ENCODE results near the gene FTO. TPM values are rescaled to one million over a fixed set of nuclear protein-coding genes. Genes with fewer than 3 reads are reported as not detected.

Gene FTO
- total RNA-seq, 4 donors from 2014 or later = 98.1 to 127 (median 109) TPM

DNA sequence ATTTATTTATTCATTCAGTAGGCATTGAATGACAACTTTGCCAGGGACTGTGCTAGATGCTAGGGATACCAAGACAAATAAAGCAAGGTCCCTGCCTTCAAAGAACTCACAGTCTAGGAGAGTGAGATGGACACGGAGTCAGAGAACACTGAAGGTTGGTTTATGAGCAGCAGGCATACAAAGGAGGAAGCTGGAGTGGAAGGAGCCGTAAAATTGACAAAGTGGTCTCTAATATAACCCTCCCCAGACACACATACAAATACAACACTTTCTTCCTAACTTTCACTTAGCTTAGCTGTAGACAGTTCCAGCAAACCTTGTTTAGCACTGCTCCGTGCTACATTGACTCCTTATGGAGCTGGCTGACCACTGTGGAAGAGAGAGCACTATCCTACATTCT is 353.0 kb downstream of the FTO start:
- Histone ChIP-seq H3K4me3 (no peak overlapping the region), H3K9me3 (no peaks in the 10 kb centered on the region), H3K36me3 (peaks cover 0 to 17% (median 0%) of the 10 kb centered on the region in 3 donors), H3K27ac (no peak overlapping the region), H3K27me3 (no peaks in the 10 kb centered on the region), H3K4me1 (no peaks in the 10 kb centered on the region)
- no peak for DNase-seq (ENCODE audit: low spot score in 2 of 2)
- WGBS, 2 donors = 89 to 91% methylated on average over 3 of the region's 3 CpGs
- TF ChIP-seq POLR2A (IDR thresholded peaks at IDR 0.05) = no peak
- TF ChIP-seq, protein P1, sequence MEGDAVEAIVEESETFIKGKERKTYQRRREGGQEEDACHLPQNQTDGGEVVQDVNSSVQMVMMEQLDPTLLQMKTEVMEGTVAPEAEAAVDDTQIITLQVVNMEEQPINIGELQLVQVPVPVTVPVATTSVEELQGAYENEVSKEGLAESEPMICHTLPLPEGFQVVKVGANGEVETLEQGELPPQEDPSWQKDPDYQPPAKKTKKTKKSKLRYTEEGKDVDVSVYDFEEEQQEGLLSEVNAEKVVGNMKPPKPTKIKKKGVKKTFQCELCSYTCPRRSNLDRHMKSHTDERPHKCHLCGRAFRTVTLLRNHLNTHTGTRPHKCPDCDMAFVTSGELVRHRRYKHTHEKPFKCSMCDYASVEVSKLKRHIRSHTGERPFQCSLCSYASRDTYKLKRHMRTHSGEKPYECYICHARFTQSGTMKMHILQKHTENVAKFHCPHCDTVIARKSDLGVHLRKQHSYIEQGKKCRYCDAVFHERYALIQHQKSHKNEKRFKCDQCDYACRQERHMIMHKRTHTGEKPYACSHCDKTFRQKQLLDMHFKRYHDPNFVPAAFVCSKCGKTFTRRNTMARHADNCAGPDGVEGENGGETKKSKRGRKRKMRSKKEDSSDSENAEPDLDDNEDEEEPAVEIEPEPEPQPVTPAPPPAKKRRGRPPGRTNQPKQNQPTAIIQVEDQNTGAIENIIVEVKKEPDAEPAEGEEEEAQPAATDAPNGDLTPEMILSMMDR (IDR thresholded peaks at IDR 0.05) = no peak
- TF ChIP-seq EP300 (IDR thresholded peaks at IDR 0.05) = no peak

DNA sequence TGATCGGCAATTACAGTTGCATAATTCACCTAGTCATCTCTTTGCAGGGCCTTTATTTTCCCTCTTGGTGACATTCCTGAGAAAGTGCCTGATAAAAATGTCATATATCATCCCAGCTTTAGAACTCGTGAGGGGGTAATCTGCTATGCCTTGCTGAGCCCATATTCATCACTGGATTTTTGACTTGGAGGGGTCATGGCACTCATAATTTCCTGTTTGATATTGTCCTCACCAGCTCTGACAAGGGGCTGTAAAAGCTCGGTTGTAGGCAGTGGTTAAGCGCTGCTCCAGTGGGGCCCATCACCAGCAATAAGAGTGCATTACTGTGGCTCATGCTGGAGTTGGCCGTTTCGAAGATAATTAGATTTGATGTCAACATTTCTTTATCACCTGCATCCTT is 355.4 kb downstream of the FTO start:
- TF ChIP-seq, protein P1 (IDR thresholded peaks at IDR 0.05) = no peak
- TF ChIP-seq EP300 (IDR thresholded peaks at IDR 0.05) = no peak
- no peak for TF ChIP-seq POLR2A (IDR thresholded peaks at IDR 0.05)
- no peak overlapping the region for H3K4me3 ChIP-seq
- no peaks in the 10 kb centered on the region for H3K27me3 ChIP-seq
- H3K9me3 ChIP-seq = no peaks in the 10 kb centered on the region
- no peaks in the 10 kb centered on the region for H3K4me1 ChIP-seq
- DNase-seq (ENCODE audit: low spot score in 2 of 2) = no peak
- WGBS, 2 donors = 72 to 78% methylated on average over 6 of the region's 6 CpGs
- peaks cover 0 to 17% (median 0%) of the 10 kb centered on the region in 3 donors for H3K36me3 ChIP-seq
- no peak overlapping the region for H3K27ac ChIP-seq

DNA sequence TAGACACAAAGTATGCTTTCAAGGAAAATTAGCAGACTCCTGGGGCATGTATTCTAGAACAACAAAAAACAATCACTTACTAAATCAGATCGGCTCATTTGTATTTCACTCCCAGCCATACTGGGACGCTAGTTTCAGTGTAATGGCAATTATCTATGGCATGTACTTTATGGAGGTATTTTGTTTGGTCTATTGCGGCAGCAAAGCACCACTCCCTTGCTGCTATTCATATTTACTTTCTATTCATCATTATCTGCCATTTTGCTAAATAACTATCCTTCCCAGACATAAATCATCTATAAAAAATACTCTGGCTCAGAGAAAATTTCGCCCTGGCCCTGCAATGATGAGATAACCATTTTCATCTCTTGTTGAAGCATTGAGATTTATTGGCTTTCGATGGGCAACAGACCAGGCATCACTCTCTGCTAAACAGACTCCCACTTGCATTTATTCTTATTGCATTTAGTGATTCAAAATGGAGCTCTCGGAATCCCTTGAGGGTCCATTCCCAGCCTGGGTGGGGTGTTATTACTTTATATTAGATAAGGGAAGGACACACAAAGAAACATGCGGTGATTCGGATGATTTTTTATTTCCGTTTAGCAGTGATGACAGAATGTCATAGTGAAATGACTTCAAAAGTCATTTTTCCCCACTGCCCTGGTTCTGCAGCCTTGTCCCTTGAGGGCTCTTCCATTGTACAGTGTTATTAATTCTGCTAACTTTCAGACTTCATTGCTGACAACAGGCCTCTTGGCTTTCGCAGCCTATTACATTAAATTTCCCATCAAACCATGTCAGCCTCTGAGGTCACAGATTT is 356.9 kb downstream of the FTO start:
- DNase-seq (ENCODE audit: low spot score in 2 of 2) = no peak
- H3K9me3 ChIP-seq = no peaks in the 10 kb centered on the region
- no peak overlapping the region for H3K27ac ChIP-seq
- TF ChIP-seq EP300 (IDR thresholded peaks at IDR 0.05) (no peak), POLR2A (IDR thresholded peaks at IDR 0.05) (no peak)
- TF ChIP-seq, protein P1 (IDR thresholded peaks at IDR 0.05) = no peak
- H3K36me3 ChIP-seq = peaks cover 0 to 17% (median 0%) of the 10 kb centered on the region in 3 donors
- H3K4me3 ChIP-seq = no peak overlapping the region
- H3K4me1 ChIP-seq = no peaks in the 10 kb centered on the region
- WGBS, 2 donors = 86 to 88% methylated on average over 10 of the region's 10 CpGs
- H3K27me3 ChIP-seq = no peaks in the 10 kb centered on the region

DNA sequence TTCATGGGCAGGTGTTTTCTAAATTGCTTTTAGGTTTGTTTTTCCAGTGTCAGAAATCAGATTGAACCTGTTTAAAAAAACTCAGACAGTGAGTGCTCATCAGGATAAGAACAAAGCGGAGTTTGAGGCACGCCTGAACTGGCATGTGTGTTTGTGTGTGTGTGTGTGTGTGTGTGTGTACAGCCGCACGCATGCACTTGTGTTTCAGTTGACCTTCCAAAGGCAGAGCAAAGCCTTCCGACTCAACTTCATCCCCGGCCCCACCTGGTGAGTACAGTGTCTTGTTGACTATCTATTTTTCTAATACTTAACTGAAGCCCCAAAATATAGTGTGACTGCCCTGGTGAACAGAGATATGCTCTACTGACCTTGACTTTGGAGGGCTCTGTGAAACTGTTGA is 357.5 kb downstream of the FTO start:
- Histone ChIP-seq H3K27ac (no peak overlapping the region), H3K9me3 (no peaks in the 10 kb centered on the region), H3K36me3 (peaks cover 0 to 11% (median 0%) of the 10 kb centered on the region in 3 donors), H3K4me3 (no peak overlapping the region), H3K27me3 (no peaks in the 10 kb centered on the region), H3K4me1 (no peaks in the 10 kb centered on the region)
- DNase-seq (ENCODE audit: low spot score in 2 of 2) = no peak
- no peak for TF ChIP-seq EP300 (IDR thresholded peaks at IDR 0.05)
- 89 to 97% methylated on average over 6 of the region's 6 CpGs for WGBS, 2 donors

DNA sequence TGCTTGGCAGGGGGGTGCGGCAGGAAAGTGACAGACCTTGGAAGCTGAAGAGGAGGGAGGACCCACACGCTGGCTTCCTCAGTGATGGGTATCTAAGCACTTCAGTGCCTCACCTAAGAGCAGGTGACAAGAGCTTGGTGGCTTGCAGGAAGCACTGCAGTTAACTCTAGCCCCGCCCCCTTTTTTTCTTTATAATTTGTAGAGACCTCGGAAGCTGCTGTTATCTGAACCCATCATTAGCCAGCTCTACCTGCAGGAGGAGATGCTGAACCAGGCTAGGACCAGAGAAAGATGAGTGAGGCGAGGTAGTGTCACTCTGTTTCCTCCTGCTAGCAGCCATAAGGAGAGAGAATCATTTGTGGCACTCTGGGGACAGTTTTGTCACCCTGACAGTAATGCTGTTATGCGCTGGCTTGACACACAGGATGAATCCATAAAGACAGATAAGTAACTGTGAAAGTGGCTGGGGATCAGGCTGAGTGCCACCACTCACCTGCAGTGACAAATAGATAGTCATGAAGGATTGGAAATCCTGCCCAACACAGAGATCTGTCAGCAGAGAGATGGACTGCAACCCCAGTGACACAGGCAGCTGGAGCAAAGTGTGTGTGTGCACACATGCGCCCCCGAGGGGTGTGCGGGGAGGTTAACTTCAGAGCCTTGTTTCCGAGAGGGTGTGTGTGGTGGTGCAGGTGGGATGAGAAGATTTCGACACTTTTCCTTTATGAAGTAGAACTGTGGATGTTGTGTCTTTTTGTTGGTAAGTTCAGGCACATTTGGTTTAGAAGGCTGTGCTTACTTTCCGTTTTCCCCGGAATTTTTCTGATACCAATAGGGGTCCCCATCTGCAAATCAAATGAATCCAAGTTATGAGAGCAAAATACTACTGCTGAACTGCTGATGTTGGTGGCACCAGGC is 358.7 kb downstream of the FTO start:
- Histone ChIP-seq H3K36me3 (peaks cover 0 to 2% (median 0%) of the 10 kb centered on the region in 3 donors), H3K9me3 (no peaks in the 10 kb centered on the region), H3K27me3 (no peaks in the 10 kb centered on the region), H3K4me1 (no peaks in the 10 kb centered on the region), H3K4me3 (no peak overlapping the region), H3K27ac (no peak overlapping the region)
- TF ChIP-seq EP300 (IDR thresholded peaks at IDR 0.05) (no peak), POLR2A (IDR thresholded peaks at IDR 0.05) (no peak)
- TF ChIP-seq, protein P1 (IDR thresholded peaks at IDR 0.05) = no peak
- no peak for DNase-seq (ENCODE audit: low spot score in 2 of 2)
- 85 to 88% methylated on average over 13 of the region's 13 CpGs for WGBS, 2 donors

All from tibial nerve (tissue), 4 donors.